Measurements from ENCODE around the gene ADRA2C.

DNA sequence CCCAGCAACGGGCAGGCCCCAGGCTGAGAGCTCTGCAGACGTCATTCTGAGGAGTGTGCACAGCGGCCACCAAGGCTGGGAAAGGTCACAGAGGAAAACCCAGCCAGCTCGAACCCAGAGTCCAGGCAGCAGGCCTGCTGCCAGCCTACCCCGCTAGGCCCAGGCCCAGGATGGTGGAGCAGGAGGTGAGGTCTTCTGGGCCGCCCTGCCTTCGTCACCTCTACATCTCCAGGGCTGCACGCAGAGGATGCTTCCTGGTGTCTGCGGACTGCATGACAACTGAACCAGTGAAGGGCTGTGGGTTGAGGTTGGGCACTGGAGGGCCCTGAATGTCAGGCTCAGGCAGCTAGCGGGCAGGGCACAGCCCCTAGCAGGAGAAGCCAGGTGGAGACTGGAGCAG is 5.8 kb upstream of the ADRA2C start:
- no peak for TF ChIP-seq POLR2A (IDR thresholded peaks at IDR 0.05)
- TF ChIP-seq, protein P1, sequence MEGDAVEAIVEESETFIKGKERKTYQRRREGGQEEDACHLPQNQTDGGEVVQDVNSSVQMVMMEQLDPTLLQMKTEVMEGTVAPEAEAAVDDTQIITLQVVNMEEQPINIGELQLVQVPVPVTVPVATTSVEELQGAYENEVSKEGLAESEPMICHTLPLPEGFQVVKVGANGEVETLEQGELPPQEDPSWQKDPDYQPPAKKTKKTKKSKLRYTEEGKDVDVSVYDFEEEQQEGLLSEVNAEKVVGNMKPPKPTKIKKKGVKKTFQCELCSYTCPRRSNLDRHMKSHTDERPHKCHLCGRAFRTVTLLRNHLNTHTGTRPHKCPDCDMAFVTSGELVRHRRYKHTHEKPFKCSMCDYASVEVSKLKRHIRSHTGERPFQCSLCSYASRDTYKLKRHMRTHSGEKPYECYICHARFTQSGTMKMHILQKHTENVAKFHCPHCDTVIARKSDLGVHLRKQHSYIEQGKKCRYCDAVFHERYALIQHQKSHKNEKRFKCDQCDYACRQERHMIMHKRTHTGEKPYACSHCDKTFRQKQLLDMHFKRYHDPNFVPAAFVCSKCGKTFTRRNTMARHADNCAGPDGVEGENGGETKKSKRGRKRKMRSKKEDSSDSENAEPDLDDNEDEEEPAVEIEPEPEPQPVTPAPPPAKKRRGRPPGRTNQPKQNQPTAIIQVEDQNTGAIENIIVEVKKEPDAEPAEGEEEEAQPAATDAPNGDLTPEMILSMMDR (IDR thresholded peaks at IDR 0.05), result no peak

Measured in lower leg skin (tissue), 3 donors.